NCI-H1048 (cell line): Measurements from ENCODE around the gene STEAP2.

Source experiments
- DNase-seq: peaks from one replicate; lab custom pipeline; 2025; lab: John Stamatoyannopoulos, UW

STEAP2 gene

DNA sequence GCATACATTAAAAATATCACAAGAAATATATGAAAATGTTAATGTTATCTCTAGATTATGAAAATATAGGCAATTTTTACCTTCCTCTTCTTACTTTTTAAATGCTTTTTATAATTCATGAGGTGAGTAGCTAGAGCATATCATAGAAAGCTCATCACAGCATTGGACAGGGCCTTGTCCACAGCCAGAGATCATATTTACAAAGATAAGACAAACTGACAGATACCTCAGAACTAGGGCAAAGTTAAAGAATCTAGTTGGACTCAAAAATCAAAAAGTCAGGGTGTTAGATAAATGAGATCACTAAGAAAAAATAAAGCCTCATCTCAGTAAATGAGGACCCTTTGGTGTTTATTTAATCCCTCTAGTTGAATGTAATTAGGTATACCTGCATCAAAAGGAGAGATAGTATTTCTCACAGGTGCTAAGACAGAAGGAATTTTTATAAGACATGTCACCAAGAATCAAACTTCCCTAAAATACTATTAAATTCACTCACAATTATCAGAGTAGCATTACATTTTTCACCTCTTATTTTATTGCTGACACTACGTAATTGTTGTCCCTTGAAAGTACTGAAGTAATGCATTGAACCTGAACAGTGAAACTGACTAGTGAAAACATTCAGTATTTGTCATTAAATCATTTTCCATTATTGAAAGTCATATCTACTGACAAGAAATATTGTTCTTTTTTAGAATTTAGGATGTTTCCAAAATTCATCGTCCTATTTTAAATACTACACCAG, 59.1 kb downstream of the STEAP2 start:
- no peak for DNase-seq

- no peak for DNase-seq
Measured at GRCh38 chr7:90271753-90272152, 60.2 kb downstream of the STEAP2 start.

GRCh38 chr7:90272242-90272641, 60.7 kb downstream of the STEAP2 start:
- DNase-seq: no peak

DNA sequence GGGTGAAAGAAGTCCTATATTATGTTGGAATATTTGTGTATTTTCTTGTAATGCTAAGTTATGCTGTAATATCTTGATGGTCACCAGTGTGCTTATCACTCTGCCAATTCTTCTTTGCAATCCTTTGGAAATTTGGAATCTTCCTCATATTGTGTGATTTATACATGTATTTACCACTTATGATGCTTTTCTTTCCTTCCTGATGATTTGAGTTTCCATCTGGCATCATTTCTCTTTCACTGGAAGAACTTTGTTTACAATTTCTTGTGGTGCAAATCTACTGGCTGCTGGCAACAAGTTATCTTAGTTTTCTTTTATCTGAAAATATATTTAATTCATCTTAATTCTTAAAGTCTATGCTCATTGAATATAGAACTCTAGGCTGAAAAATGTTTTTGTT, 62.6 kb downstream of the STEAP2 start:
- DNase-seq: no peak

DNA sequence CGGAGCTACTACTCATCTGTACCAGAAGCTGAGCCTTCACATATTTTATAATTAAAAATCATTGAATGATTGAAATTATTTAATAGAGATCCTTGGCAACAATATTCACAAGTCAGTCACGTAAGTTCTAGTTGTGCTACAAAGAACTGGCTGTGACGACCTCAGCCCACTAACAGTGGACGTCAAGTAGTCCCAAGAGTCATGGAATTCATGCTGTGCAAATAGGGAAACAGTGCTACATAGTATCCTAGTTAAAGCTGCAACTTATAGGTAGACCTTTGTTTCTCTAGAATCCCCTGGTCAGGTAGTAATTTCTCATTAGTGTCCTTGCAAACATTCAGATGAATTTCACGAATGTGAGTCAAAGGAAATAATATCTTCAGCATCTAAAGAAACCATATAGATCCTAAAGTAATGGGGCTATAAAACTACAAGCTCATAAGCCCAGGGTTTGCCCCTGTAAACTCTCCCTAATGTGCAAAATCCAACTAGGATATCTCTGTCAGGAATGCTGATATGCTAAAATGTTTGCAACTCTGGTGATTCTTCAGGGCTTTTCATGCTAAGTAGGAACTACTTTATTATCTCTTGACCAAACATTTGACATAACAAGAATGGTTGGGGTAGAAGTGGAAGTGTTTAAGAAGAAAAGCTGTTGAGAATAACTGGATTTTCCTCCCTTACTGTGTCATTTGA, 64.6 kb downstream of the STEAP2 start:
- DNase-seq: no peak
